Keratinocyte (primary cell): ENCODE measurements around the gene SCMH1. TPM values are rescaled to one million over a fixed set of nuclear protein-coding genes. Genes with fewer than 3 reads are reported as not detected.

Source experiments
- DNase-seq: peaks from one replicate; pipeline ENCODE4 v3.0.0-alpha.2; 2011; ENCODE audit warnings: low read depth, missing footprints, low spot score
- FAIRE-seq: peaks from 2 replicates; lab custom pipeline; 2011; peaks lifted over from hg19 to GRCh38; lab: Jason Lieb, UNC
- H2AFZ ChIP-seq: 2 replicates; pipeline ENCODE4 v1.6.0; 2012; ENCODE audit warnings: low read length, control low read depth, inconsistent platforms; ENCODE audit not compliant: control insufficient read depth
- H3K27ac ChIP-seq: 2 replicates; pipeline ENCODE4 v1.5.1; 2011; ENCODE audit warnings: low read length; ENCODE audit not compliant: control insufficient read depth, insufficient read depth
- H3K27me3 ChIP-seq: 3 replicates; pipeline ENCODE4 v1.6.0; 2011; ENCODE audit warnings: low read length; ENCODE audit not compliant: control insufficient read depth, insufficient read depth; ENCODE audit errors: extremely low read depth
- H3K36me3 ChIP-seq, 2 experiments: 2 replicates in 1 of 2; 3 replicates in 1 of 2; pipeline ENCODE4 v1.5.1; 2011; ENCODE audit warnings: low read length in 2 of 2, mild to moderate bottlenecking in 1 of 2; ENCODE audit not compliant: control insufficient read depth in 2 of 2, insufficient read depth in 2 of 2; ENCODE audit errors: extremely low read depth in 1 of 2
- H3K4me1 ChIP-seq: 3 replicates; pipeline ENCODE4 v1.5.1; 2011; ENCODE audit warnings: low read length; ENCODE audit not compliant: control insufficient read depth, insufficient read depth; ENCODE audit errors: extremely low read depth
- H3K4me2 ChIP-seq: 3 replicates; pipeline ENCODE4 v1.6.0; 2011; ENCODE audit warnings: low read depth, low read length; ENCODE audit not compliant: control insufficient read depth, insufficient read depth; ENCODE audit errors: extremely low read depth
- H3K4me3 ChIP-seq, 3 experiments: fragments of 200-600 bp in 1 of 3; sonication (generic) in 1 of 3; 2 replicates in 2 of 3; 3 replicates in 1 of 3; pipeline ENCODE4 v1.5.1; 2011 to 2016; ENCODE audit warnings: low read length in 3 of 3, mild to moderate bottlenecking in 3 of 3, control low read depth in 2 of 3, inconsistent platforms in 1 of 3, low read depth in 1 of 3, mixed read lengths in 1 of 3, mixed run types in 1 of 3, moderate library complexity in 1 of 3; ENCODE audit not compliant: control insufficient read depth in 2 of 3, insufficient read depth in 2 of 3; ENCODE audit errors: extremely low read depth in 1 of 3
- H3K79me2 ChIP-seq: 2 replicates; pipeline ENCODE4 v1.6.0; 2012; ENCODE audit warnings: low read length; ENCODE audit not compliant: control insufficient read depth, insufficient read depth
- H3K9ac ChIP-seq: 3 replicates; pipeline ENCODE4 v1.6.0; 2011; ENCODE audit warnings: low read length; ENCODE audit not compliant: control insufficient read depth, insufficient read depth; ENCODE audit errors: extremely low read depth
- H3K9me1 ChIP-seq: 3 replicates; pipeline ENCODE4 v1.6.0; 2011; ENCODE audit warnings: low read length; ENCODE audit not compliant: control insufficient read depth, insufficient read depth; ENCODE audit errors: extremely low read depth
- H3K9me3 ChIP-seq: 2 replicates; pipeline ENCODE4 v1.5.1; 2012; ENCODE audit warnings: low read depth, low read length; ENCODE audit not compliant: control insufficient read depth
- H4K20me1 ChIP-seq: 3 replicates; pipeline ENCODE4 v1.6.0; 2011; ENCODE audit warnings: low read length; ENCODE audit not compliant: control insufficient read depth, insufficient read depth; ENCODE audit errors: extremely low read depth
- EZH2 ChIP-seq: IDR thresholded peaks from one replicate; pipeline ENCODE4 v1.6.1; 2012; ENCODE audit warnings: inconsistent platforms, mild to moderate bottlenecking, low read length, moderate library complexity
- dilution Hi-C: fragments of 300-500 bp; cut with MboI; formaldehyde crosslinking; loops from one replicate; pipeline ENCODE4 v1.7.0; 2020; ENCODE audit warnings: low sequenced_read_pairs; ENCODE audit not compliant: extremely low pct_ligation_motif_present
- polyA plus RNA-seq, 5 experiments: library from polyadenylated mRNA; depleted of rRNA in 3 of 5; stranded (reverse) in 3 of 5; stranded (forward) in 1 of 5; unstranded in 1 of 5; fragments of >200 nt; gene quantifications; 1 replicate in 1 of 5; 2 replicates in 3 of 5; 3 replicates in 1 of 5; pipeline versions ENCODE4 v1.2.1 to v1.2.3, GENCODE V29; 2011 to 2012; ENCODE audit warnings: missing spikeins in 2 of 5, low read depth in 1 of 5, low replicate concordance in 1 of 5
- TF ChIP-seq, protein P1 (sequence below), 3 experiments: IDR thresholded peaks in 1 of 3; conservative IDR thresholded peaks in 1 of 3; optimal IDR thresholded peaks in 1 of 3; 2 replicates in 2 of 3; 3 replicates in 1 of 3; pipeline versions ENCODE3 to v1.5.1; 2011; ENCODE audit warnings: low read length in 3 of 3, mild to moderate bottlenecking in 3 of 3, moderate library complexity in 2 of 3, control low read depth in 1 of 3, inconsistent platforms in 1 of 3; ENCODE audit not compliant: insufficient read depth in 2 of 3; ENCODE audit errors: extremely low read depth in 1 of 3

The SCMH1 gene
- polyA plus RNA-seq, 1 donor (not counting 4 experiments of a cell fraction or from before 2014, with no cell fraction given) = 29.9 TPM

DNA sequence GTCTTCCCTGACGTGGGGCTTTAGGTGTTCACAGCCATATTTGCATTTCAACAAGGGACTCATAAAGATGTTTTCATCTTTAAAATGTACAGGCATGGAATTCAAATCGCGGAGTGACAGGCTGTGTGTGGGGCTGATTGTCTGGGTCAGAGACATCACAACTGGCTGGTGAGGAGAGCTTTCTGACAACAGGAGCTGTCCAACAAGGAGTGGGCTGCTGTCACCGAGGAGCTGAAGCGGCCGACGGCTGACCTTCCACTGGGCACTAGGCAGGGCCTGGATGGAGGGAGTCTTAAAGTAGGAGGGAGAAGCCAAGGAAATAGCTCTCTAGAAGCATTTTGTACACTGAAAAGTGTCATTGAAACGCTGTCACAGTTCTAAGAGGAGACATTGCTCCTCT, 30.5 kb upstream of the SCMH1 start:
- dilution Hi-C loops = no loop called here
- no peaks in the 10 kb centered on the region for H3K9me1 ChIP-seq
- no peak overlapping the region for H3K4me3 ChIP-seq
- H3K9me3 ChIP-seq = no peaks in the 10 kb centered on the region
- H3K9ac ChIP-seq = no peak overlapping the region
- no peak overlapping the region for H3K4me2 ChIP-seq
- H3K27me3 ChIP-seq = peaks cover 2% of the 10 kb centered on the region
- H4K20me1 ChIP-seq = no peaks in the 10 kb centered on the region
- DNase-seq = no peak
- no peaks in the 10 kb centered on the region for H3K4me1 ChIP-seq
- H3K36me3 ChIP-seq = no peaks in the 10 kb centered on the region
- H2AFZ ChIP-seq = no peak overlapping the region
- no peak for FAIRE-seq
- no peaks in the 10 kb centered on the region for H3K79me2 ChIP-seq
- H3K27ac ChIP-seq = no peak overlapping the region
- no peak for TF ChIP-seq EZH2
- TF ChIP-seq, protein P1, sequence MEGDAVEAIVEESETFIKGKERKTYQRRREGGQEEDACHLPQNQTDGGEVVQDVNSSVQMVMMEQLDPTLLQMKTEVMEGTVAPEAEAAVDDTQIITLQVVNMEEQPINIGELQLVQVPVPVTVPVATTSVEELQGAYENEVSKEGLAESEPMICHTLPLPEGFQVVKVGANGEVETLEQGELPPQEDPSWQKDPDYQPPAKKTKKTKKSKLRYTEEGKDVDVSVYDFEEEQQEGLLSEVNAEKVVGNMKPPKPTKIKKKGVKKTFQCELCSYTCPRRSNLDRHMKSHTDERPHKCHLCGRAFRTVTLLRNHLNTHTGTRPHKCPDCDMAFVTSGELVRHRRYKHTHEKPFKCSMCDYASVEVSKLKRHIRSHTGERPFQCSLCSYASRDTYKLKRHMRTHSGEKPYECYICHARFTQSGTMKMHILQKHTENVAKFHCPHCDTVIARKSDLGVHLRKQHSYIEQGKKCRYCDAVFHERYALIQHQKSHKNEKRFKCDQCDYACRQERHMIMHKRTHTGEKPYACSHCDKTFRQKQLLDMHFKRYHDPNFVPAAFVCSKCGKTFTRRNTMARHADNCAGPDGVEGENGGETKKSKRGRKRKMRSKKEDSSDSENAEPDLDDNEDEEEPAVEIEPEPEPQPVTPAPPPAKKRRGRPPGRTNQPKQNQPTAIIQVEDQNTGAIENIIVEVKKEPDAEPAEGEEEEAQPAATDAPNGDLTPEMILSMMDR (optimal IDR thresholded peaks at IDR 0.05 in 1 of 3, IDR thresholded peaks at IDR 0.05 in 1 of 3, conservative IDR thresholded peaks at IDR 0.05 in 1 of 3; ENCODE audit: extremely low read depth in 1 of 3, insufficient read depth in 2 of 3, low read length in 3 of 3) = no peak

DNA sequence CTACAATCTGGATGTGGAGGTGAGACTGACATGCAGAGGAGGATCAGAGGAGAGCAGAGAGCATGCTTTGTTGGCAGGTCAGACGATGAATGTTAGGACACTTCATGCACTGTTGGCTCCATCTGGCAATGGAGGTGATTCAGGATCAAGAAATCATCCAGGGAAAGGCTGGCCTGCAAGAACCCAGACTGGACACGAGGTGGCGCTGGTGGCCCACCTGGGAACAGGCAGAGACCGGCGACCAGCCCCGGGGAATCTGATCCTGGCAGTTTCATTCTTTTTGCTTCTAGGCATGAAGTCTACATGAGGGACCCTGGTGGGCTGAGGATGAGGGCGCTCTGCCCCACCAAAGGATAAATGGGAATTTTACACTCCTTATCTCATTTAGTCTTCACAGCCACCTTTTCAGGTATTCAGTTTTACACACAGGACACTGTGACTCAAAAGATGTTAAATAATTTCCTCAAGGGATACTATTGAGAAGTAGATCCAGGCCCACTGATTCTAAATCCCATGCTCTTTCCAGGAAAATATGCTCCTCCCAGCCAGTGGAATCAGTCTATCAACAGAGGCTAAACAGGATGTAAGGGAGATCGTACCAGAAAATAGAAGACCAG, 26.2 kb upstream of the SCMH1 start:
- no peak overlapping the region for H2AFZ ChIP-seq
- DNase-seq (no peak), FAIRE-seq (peak; percentile 85)
- H4K20me1 ChIP-seq = no peaks in the 10 kb centered on the region
- H3K4me3 ChIP-seq = no peak overlapping the region
- H3K4me2 ChIP-seq = no peak overlapping the region
- H3K79me2 ChIP-seq = no peaks in the 10 kb centered on the region
- H3K36me3 ChIP-seq = no peaks in the 10 kb centered on the region
- H3K4me1 ChIP-seq = no peaks in the 10 kb centered on the region
- H3K9ac ChIP-seq = no peak overlapping the region
- dilution Hi-C loops = no loop called here
- no peaks in the 10 kb centered on the region for H3K9me1 ChIP-seq
- TF ChIP-seq EZH2 = no peak
- TF ChIP-seq, protein P1 (optimal IDR thresholded peaks at IDR 0.05 in 1 of 3, IDR thresholded peaks at IDR 0.05 in 1 of 3, conservative IDR thresholded peaks at IDR 0.05 in 1 of 3; ENCODE audit: extremely low read depth in 1 of 3, insufficient read depth in 2 of 3, low read length in 3 of 3) = peak; percentile 96 to 97 (median 96)
- no peaks in the 10 kb centered on the region for H3K9me3 ChIP-seq
- no peaks in the 10 kb centered on the region for H3K27me3 ChIP-seq
- H3K27ac ChIP-seq = no peak overlapping the region
